K562 (cell line): ENCODE measurements around the gene EYA4. TPM values are rescaled to one million over a fixed set of nuclear protein-coding genes. Genes with fewer than 3 reads are reported as not detected.

ENCODE experiments used
- ATAC-seq: fragments of 200-7000 bp; cut with Tn5 transposase; 3 replicates; pipeline ENCODE4 v1.9.1; 2020; ENCODE audit warnings: moderate library complexity
- BruUV-seq: library from RNA; stranded (reverse); fragments of 400-500 nt; replicated peaks from 2 replicates; lab custom pipeline; 2021; lab: Mats Ljungman, UMichigan
- CTCF ChIA-PET: fragments of 300-600 bp; formaldehyde crosslinking; extraction: SDS; loops from one replicate; lab custom pipeline; 2021; ENCODE audit warnings: low intra/inter-chr PET ratio; lab: Yijun Ruan, JAX
- POLR2A ChIA-PET: fragments of 300-600, 350-650 bp; sonication (Branson Sonifier 250); formaldehyde crosslinking; extraction: SDS; loops from one replicate; lab custom pipeline; 2021; ENCODE audit warnings: antibody characterized with exemption, inconsistent platforms; lab: Yijun Ruan, JAX
- DNase-seq, 4 experiments: peaks; one replicate each; pipeline versions ENCODE4 v3.0.0 to v3.0.0-alpha.2; 2011 to 2018; ENCODE audit warnings: low spot score in 3 of 4, mixed read lengths in 3 of 4; ENCODE audit errors: extremely low read depth in 1 of 4
- FAIRE-seq: peaks from 2 replicates; lab custom pipeline; 2011; peaks lifted over from hg19 to GRCh38; lab: Jason Lieb, UNC
- H2AFZ ChIP-seq: 2 replicates; pipeline ENCODE4 v1.6.0; 2011; ENCODE audit warnings: low read depth, low read length, control low read depth, inconsistent platforms
- H3K27ac ChIP-seq: fragments of 200-600 bp; 3 replicates; pipeline ENCODE4 v1.8.0; 2011; ENCODE audit warnings: low read depth, mild to moderate bottlenecking, control low read depth, inconsistent platforms, low read length, moderate library complexity, mixed read lengths; ENCODE audit errors: extremely low read depth
- H3K27me3 ChIP-seq, 2 experiments: fragments of 300-600 bp in 1 of 2; 2 replicates in 1 of 2; 3 replicates in 1 of 2; pipeline versions ENCODE4 v1.6.0 to v1.8.0; 2011; ENCODE audit warnings: inconsistent platforms in 2 of 2, low read length in 2 of 2, mild to moderate bottlenecking in 1 of 2, mixed read lengths in 1 of 2, moderate library complexity in 1 of 2; ENCODE audit not compliant: control insufficient read depth in 2 of 2, insufficient read depth in 2 of 2
- H3K36me3 ChIP-seq: fragments of 300-600 bp; 3 replicates; pipeline ENCODE4 v1.8.0; 2011; ENCODE audit warnings: mild to moderate bottlenecking, low read length, inconsistent platforms; ENCODE audit not compliant: control insufficient read depth, insufficient read depth
- H3K4me1 ChIP-seq, 2 experiments: fragments of 200-600 bp in 1 of 2; replicated peaks in 1 of 2; 2 replicates in 1 of 2; 3 replicates in 1 of 2; pipeline versions ENCODE4 v1.5.1 to v1.8.0; 2011; ENCODE audit warnings: inconsistent platforms in 2 of 2, low read length in 2 of 2, mild to moderate bottlenecking in 1 of 2, mixed read lengths in 1 of 2, moderate library complexity in 1 of 2; ENCODE audit not compliant: control insufficient read depth in 2 of 2, insufficient read depth in 2 of 2
- H3K4me2 ChIP-seq: 2 replicates; pipeline ENCODE4 v1.6.1; 2011; ENCODE audit warnings: low read length, control low read depth, inconsistent platforms, mixed read lengths; ENCODE audit not compliant: insufficient read depth
- H3K4me3 ChIP-seq: fragments of 200-600 bp; sonication (generic), shearing (Covaris generic); 2 replicates; pipeline ENCODE4 v1.5.1; 2016; ENCODE audit warnings: control low read depth, inconsistent platforms
- H3K79me2 ChIP-seq: fragments of 200-600 bp; 3 replicates; pipeline ENCODE4 v1.8.0; 2011; ENCODE audit warnings: low read length, inconsistent platforms; ENCODE audit not compliant: control insufficient read depth, insufficient read depth
- H3K9ac ChIP-seq, 2 experiments: 2 replicates each; pipeline versions ENCODE4 v1.6.0 to v1.6.1; 2011; ENCODE audit warnings: low read depth in 2 of 2, low read length in 2 of 2, control low read depth in 1 of 2, inconsistent platforms in 1 of 2, mild to moderate bottlenecking in 1 of 2, mixed read lengths in 1 of 2; ENCODE audit not compliant: insufficient read depth in 1 of 2
- H3K9me1 ChIP-seq: one replicate; pipeline ENCODE4 v1.6.0; 2011; ENCODE audit warnings: inconsistent platforms, mild to moderate bottlenecking, low read length, moderate library complexity; ENCODE audit not compliant: control insufficient read depth, insufficient read depth
- H3K9me3 ChIP-seq: replicated peaks from 2 replicates; pipeline ENCODE4 v1.5.1; 2011; ENCODE audit warnings: low read depth, low read length, inconsistent platforms; ENCODE audit not compliant: control insufficient read depth, insufficient read depth
- H4K20me1 ChIP-seq: replicated peaks from 2 replicates; pipeline ENCODE4 v1.6.1; 2011; ENCODE audit warnings: low read length, inconsistent platforms, mixed read lengths; ENCODE audit not compliant: control insufficient read depth, insufficient read depth
- ATF7 ChIP-seq: fragments of 450-650 bp; IDR thresholded peaks from 2 replicates; pipeline ENCODE4 v1.7.1; 2014; ENCODE audit warnings: mild to moderate bottlenecking, moderate library complexity
- ETV1 ChIP-seq: fragments of 450-650 bp; conservative IDR thresholded peaks from 2 replicates; pipeline ENCODE4 v1.6.1; 2016; ENCODE audit warnings: missing genetic modification characterization, control low read depth, low read depth, missing compliant biosample characterization
- FOS ChIP-seq: IDR thresholded peaks from 3 replicates; pipeline ENCODE4 v1.6.1; 2011; ENCODE audit not compliant: insufficient read length; ENCODE audit errors: extremely low read depth
- HDAC6 ChIP-seq: IDR thresholded peaks from 2 replicates; pipeline ENCODE4 v1.6.1; 2012; ENCODE audit warnings: low read depth, mild to moderate bottlenecking, control low read depth, inconsistent platforms, low read length, moderate library complexity
- KLF1 ChIP-seq: fragments of 450-650 bp; IDR thresholded peaks from 2 replicates; pipeline ENCODE4 v1.6.1; 2016; ENCODE audit warnings: missing genetic modification characterization, missing compliant biosample characterization
- ZKSCAN1 ChIP-seq: fragments of 150-350 bp; IDR thresholded peaks from 2 replicates; pipeline ENCODE4 v1.6.1; 2016; ENCODE audit warnings: low read depth, low read length
- ZNF445 ChIP-seq: fragments of 250-450 bp; sonication (Bioruptor Pico); IDR thresholded peaks from 2 replicates; pipeline ENCODE4 v1.4.0; 2020; ENCODE audit warnings: low read depth, mild to moderate bottlenecking, moderate library complexity
- ZZZ3 ChIP-seq: fragments of 450-650 bp; IDR thresholded peaks from 2 replicates; pipeline ENCODE4 v1.6.1; 2016; ENCODE audit warnings: antibody characterized with exemption, mild to moderate bottlenecking, moderate library complexity
- WGBS: fragments of 100-300 bp; shearing (Covaris generic); methylation state at CpG from one replicate; pipeline ENCODE4 v1.1.6; 2016; ENCODE audit warnings: low coverage, mixed read lengths; ENCODE audit not compliant: insufficient coverage; ENCODE audit errors: missing lambda C conversion rate; 5-methylcytosine and 5-hydroxymethylcytosine counted together
- in situ Hi-C: fragments of 300-500 bp; cut with MboI; formaldehyde crosslinking; loops from 4 replicates; pipeline ENCODE4 v1.15.0; 2018; ENCODE audit warnings: inconsistent platforms, mixed read lengths
- intact Hi-C: fragments of 100-400 bp; cut with micrococcal nuclease; formaldehyde crosslinking; loops from 2 replicates; pipeline ENCODE4 v1.14.2; 2022
- polyA plus RNA-seq, 8 experiments: library from polyadenylated mRNA; depleted of rRNA in 4 of 8; stranded (reverse) in 5 of 8; unstranded in 3 of 8; fragments of >200 nt; fragmentation: Nextera tagmentation in 2 of 8; fragmentation: Illumina TruSeq in 1 of 8; extraction: Ambion mirVana in 2 of 8; extraction: Trizol in 1 of 8; gene quantifications; 2 replicates each; pipeline versions ENCODE4 v1.2.1 to v1.2.3, GENCODE V29; 2011 to 2014; ENCODE audit warnings: inconsistent platforms in 1 of 8, missing spikeins in 1 of 8
- total RNA-seq, 7 experiments: library from RNA; depleted of rRNA in 6 of 7; stranded (reverse); fragments of >200 nt in 6 of 7; fragmentation: Illumina TruSeq in 2 of 7; extraction: Trizol in 2 of 7; gene quantifications; 2 replicates each; pipeline versions ENCODE4 v1.2.1 to v1.2.3, GENCODE V29; 2011 to 2021; ENCODE audit warnings: low replicate concordance in 1 of 7

EYA4 gene
- total and polyA plus RNA-seq, 9 of the 15 experiments (the other 6 are each of a cell fraction or from before 2014, with no cell fraction given) = 0.03 to 0.04 TPM; not detected in 7

DNA sequence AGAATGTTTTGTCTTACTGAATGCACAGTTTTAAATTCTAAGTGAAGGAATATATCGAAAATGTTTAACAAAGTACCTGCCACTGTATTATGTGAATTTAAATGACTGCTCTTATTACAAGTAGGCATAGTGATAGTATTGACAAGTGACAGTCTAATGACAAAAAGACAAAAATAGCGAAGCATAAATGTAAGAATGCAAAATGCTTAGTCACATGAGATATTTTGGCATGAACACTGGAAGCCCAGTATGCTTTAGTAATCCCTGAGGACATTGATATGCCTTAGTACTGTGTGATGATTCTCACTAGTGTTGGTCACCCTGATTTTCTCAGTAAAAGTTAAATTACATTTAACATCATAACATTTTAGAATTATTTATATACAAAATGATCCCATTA is 153.5 kb downstream of the EYA4 start:
- ATAC-seq = no peak
- POLR2A ChIA-PET = no interaction called here
- no peaks in the 10 kb centered on the region for H3K9me3 ChIP-seq
- intact Hi-C loops (no loop called here), in situ Hi-C loops (no loop called here)
- no peaks in the 10 kb centered on the region for H3K27me3 ChIP-seq
- CTCF ChIA-PET = no interaction called here
- FAIRE-seq = no peak
- 5% methylated on average over 2 of the region's 2 CpGs for WGBS
- H3K4me3 ChIP-seq = no peak overlapping the region
- H3K9me1 ChIP-seq = no peaks in the 10 kb centered on the region
- no peaks in the 10 kb centered on the region for H3K4me1 ChIP-seq
- no peak overlapping the region for H2AFZ ChIP-seq
- no peaks in the 10 kb centered on the region for H4K20me1 ChIP-seq
- TF ChIP-seq FOS = no peak
- no peak for TF ChIP-seq ZZZ3
- no peak for TF ChIP-seq ZNF445 (CRISPR knock-in tag)
- no peak for TF ChIP-seq ETV1 (tag)
- no peak for TF ChIP-seq HDAC6
- no peak for TF ChIP-seq KLF1 (tag)
- TF ChIP-seq ZKSCAN1 = no peak
- TF ChIP-seq ATF7 = no peak
- H3K27ac ChIP-seq = no peak overlapping the region
- no peak overlapping the region for H3K9ac ChIP-seq
- DNase-seq = no peak
- no peaks in the 10 kb centered on the region for H3K36me3 ChIP-seq
- H3K4me2 ChIP-seq = no peak overlapping the region
- no TSS peak for BruUV-seq
- no peaks in the 10 kb centered on the region for H3K79me2 ChIP-seq
